GM19463 (cell line): ENCODE measurements around the gene GFOD2.

Experiments used
- ATAC-seq: cut with Tn5 transposase; IDR thresholded peaks from one replicate; pipeline ENCODE4 v1.9.1; 2021; ENCODE audit warnings: mild to moderate bottlenecking, moderate library complexity; ENCODE audit not compliant: unreplicated experiment

GFOD2 gene

GRCh38 chr16:67647681-67648080 is 71.4 kb downstream of the GFOD2 start:
- ATAC-seq, result no peak

GRCh38 chr16:67647111-67647651 is 71.9 kb downstream of the GFOD2 start:
- no peak for ATAC-seq

GRCh38 chr16:67645397-67646121 is 73.6 kb downstream of the GFOD2 start:
- no peak for ATAC-seq

GRCh38 chr16:67644038-67644437 is 75.1 kb downstream of the GFOD2 start:
- ATAC-seq, result no peak

- no peak for ATAC-seq
Observed at GRCh38 chr16:67641779-67642708, 77.1 kb downstream of the GFOD2 start.

- no peak for ATAC-seq
Observed at GRCh38 chr16:67637625-67638024, 81.5 kb downstream of the GFOD2 start.

GRCh38 chr16:67636713-67637112 is 82.4 kb downstream of the GFOD2 start:
- no peak for ATAC-seq

GRCh38 chr16:67632415-67633172 is 86.5 kb downstream of the GFOD2 start:
- no peak for ATAC-seq

- ATAC-seq, result no peak
Observed at GRCh38 chr16:67628216-67628615, 90.9 kb downstream of the GFOD2 start.
